Keratinocyte (primary cell): Measurements from ENCODE around the gene MTPN.

ENCODE experiments used
- CTCF ChIP-seq, 3 experiments: IDR thresholded peaks in 1 of 3; conservative IDR thresholded peaks in 1 of 3; optimal IDR thresholded peaks in 1 of 3; 2 replicates in 2 of 3; 3 replicates in 1 of 3; pipeline versions ENCODE3 to v1.5.1; 2011; ENCODE audit warnings: low read length in 3 of 3, mild to moderate bottlenecking in 3 of 3, moderate library complexity in 2 of 3, control low read depth in 1 of 3, inconsistent platforms in 1 of 3; ENCODE audit not compliant: insufficient read depth in 2 of 3; ENCODE audit errors: extremely low read depth in 1 of 3
- EZH2 ChIP-seq: IDR thresholded peaks from one replicate; pipeline ENCODE4 v1.6.1; 2012; ENCODE audit warnings: inconsistent platforms, mild to moderate bottlenecking, low read length, moderate library complexity

- no peak for TF ChIP-seq CTCF (optimal IDR thresholded peaks at IDR 0.05 in 1 of 3, IDR thresholded peaks at IDR 0.05 in 1 of 3, conservative IDR thresholded peaks at IDR 0.05 in 1 of 3; ENCODE audit: extremely low read depth in 1 of 3, insufficient read depth in 2 of 3, low read length in 3 of 3)
- no peak for TF ChIP-seq EZH2
These were observed 1.5 kb upstream of the MTPN start for GRCh38 chr7:135978624-135979023.
